Stomach (tissue), 9 donors: ENCODE data around the gene UBE2N. TPM values are rescaled to one million over a fixed set of nuclear protein-coding genes. Genes with fewer than 3 reads are reported as not detected.

Experiments
- DNase-seq, 2 donors: peaks; one replicate each; pipeline versions ENCODE4 v3.0.0 to v3.0.0-alpha.2; 2013 to 2019
- H3K27ac ChIP-seq, 5 donors: fragments of 200-600 bp in 4 of 5; sonication (generic) in 4 of 5; one replicate each; pipeline ENCODE4 v1.5.1; 2013 to 2019; ENCODE audit warnings: mild to moderate bottlenecking in 1 of 5, moderate library complexity in 1 of 5
- H3K27me3 ChIP-seq, 3 donors: fragments of 200-600 bp; sonication (generic); one replicate each; pipeline ENCODE4 v1.5.1; 2017 to 2019; ENCODE audit warnings: mixed run types in 1 of 3
- H3K36me3 ChIP-seq, 4 donors: fragments of 200-600 bp; sonication (generic); 1 replicate in 3 of 4; 2 replicates in 1 of 4; pipeline ENCODE4 v1.5.1; 2016 to 2019
- H3K4me1 ChIP-seq, 4 donors: fragments of 200-600 bp; sonication (generic); one replicate each; pipeline ENCODE4 v1.5.1; 2016 to 2019
- H3K4me3 ChIP-seq, 4 donors: fragments of 200-600 bp; sonication (generic) in 3 of 4; one replicate each; pipeline ENCODE4 v1.5.1; 2016 to 2019; ENCODE audit warnings: mild to moderate bottlenecking in 1 of 4
- H3K9me3 ChIP-seq, 4 donors: fragments of 200-600 bp; sonication (generic); one replicate each; pipeline ENCODE4 v1.5.1; 2016 to 2019
- EP300 ChIP-seq: sonication (generic); formaldehyde crosslinking; IDR thresholded peaks from one replicate; pipeline ENCODE4 v1.6.1; 2017; ENCODE audit warnings: antibody characterized with exemption
- POLR2A ChIP-seq, 4 donors: fragments of 450-650 bp; IDR thresholded peaks; one replicate each; pipeline ENCODE4 v1.6.1; 2016; ENCODE audit warnings: antibody characterized with exemption in 4 of 4, control low read depth in 2 of 4, mild to moderate bottlenecking in 1 of 4, moderate library complexity in 1 of 4
- POLR2AphosphoS5 ChIP-seq, 3 donors: sonication (generic); formaldehyde crosslinking; IDR thresholded peaks; one replicate each; pipeline ENCODE4 v1.6.1; 2016; ENCODE audit warnings: antibody characterized with exemption in 3 of 3
- WGBS, 5 donors: extraction: QIAGEN DNeasy Blood & Tissue Kit in 3 of 5; methylation state at CpG; one replicate each; pipeline versions ENCODE4 v1.1.5 to v1.1.7; 2013 to 2018; 5-methylcytosine and 5-hydroxymethylcytosine counted together
- intact Hi-C: fragments of 100-400 bp; cut with DNase I; formaldehyde crosslinking; loops from one replicate; pipeline ENCODE4 v1.15.1; 2023; ENCODE audit warnings: low total_unique reads
- polyA plus RNA-seq, 3 donors: library from polyadenylated mRNA; stranded (reverse); fragments of 200-250 nt; gene quantifications; one replicate each; pipeline ENCODE4 v1.2.3, GENCODE V29; 2013
- total RNA-seq, 5 donors: library from RNA; depleted of rRNA; stranded (reverse); fragments of >200 nt; gene quantifications; one replicate each; pipeline versions ENCODE4 v1.1.0 to v1.2.3, GENCODE V29; 2014 to 2016
- TF ChIP-seq, protein P1 (sequence below), 7 experiments: fragments of 450-650 bp in 4 of 7; fragments of 200-600 bp in 3 of 7; sonication (generic) in 3 of 7; IDR thresholded peaks; one replicate each; pipeline ENCODE4 v1.5.1; 2016 to 2019; ENCODE audit warnings: antibody characterized with exemption in 7 of 7, control low read depth in 2 of 7, mild to moderate bottlenecking in 1 of 7
- donor health status: healthy with polysubstance abuse.
- donor health status: Bipolar disorder and iron deficiency.
- donor health status: healthy.

UBE2N gene
- total and polyA plus RNA-seq, 8 donors: 6.1 to 65.7 (median 33.9) TPM

DNA sequence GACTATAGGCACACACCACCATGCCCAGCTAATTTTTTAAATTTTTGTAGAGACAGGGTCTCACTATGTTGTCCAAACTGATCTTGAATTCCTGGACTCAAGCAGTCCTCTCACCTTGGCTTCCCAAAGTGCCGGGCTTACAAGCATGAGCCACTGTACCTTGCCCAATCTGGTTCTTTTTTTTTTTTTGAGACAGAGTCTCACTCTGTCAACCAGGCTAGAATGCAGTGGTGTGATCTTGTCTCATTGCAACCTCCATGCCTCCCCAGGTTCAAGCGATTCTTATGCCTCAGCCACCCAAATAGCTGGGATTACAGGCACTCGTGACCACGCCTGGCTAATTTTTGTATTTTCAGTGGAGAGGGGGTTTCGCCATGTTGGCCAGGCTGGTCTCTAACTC, 41.0 kb upstream of the UBE2N start:
- H3K27ac ChIP-seq: no peak overlapping the region
- H3K4me3 ChIP-seq: no peak overlapping the region
- 93 to 99% (median 97%) methylated on average over 5 of the region's 5 CpGs for WGBS, 5 donors
- no peak for DNase-seq
- H3K9me3 ChIP-seq: no peaks in the 10 kb centered on the region
- TF ChIP-seq EP300 (no peak), POLR2AphosphoS5 (IDR thresholded peaks at IDR 0.05) (no peak), POLR2A (IDR thresholded peaks at IDR 0.05) (no peak)
- TF ChIP-seq, protein P1, sequence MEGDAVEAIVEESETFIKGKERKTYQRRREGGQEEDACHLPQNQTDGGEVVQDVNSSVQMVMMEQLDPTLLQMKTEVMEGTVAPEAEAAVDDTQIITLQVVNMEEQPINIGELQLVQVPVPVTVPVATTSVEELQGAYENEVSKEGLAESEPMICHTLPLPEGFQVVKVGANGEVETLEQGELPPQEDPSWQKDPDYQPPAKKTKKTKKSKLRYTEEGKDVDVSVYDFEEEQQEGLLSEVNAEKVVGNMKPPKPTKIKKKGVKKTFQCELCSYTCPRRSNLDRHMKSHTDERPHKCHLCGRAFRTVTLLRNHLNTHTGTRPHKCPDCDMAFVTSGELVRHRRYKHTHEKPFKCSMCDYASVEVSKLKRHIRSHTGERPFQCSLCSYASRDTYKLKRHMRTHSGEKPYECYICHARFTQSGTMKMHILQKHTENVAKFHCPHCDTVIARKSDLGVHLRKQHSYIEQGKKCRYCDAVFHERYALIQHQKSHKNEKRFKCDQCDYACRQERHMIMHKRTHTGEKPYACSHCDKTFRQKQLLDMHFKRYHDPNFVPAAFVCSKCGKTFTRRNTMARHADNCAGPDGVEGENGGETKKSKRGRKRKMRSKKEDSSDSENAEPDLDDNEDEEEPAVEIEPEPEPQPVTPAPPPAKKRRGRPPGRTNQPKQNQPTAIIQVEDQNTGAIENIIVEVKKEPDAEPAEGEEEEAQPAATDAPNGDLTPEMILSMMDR (IDR thresholded peaks at IDR 0.05): no peak
- no peaks in the 10 kb centered on the region for H3K27me3 ChIP-seq
- H3K36me3 ChIP-seq: peaks cover 38 to 96% (median 94%) of the 10 kb centered on the region in 4 donors
- H3K4me1 ChIP-seq: peaks cover 0 to 9% (median 4%) of the 10 kb centered on the region in 4 donors
- intact Hi-C loops: no loop called here

DNA sequence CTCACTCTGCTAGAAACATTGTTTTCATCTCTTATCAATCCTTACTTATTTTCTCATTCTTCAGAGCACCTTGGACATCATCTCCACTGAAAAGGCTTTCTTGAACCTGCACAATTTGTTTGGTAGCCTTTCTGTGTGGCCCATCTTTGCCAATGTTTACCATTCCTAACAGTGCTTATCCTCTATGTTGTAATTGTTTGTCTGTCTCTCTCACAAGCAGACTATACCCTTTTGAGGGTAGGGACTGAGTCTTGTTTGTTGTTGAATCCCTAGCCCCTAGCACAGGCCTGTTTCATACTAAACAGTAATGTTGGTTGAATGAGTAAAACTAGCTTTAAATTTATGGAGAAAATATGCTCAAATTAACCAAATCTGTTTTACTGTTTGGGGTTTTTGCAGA, 34.8 kb upstream of the UBE2N start:
- intact Hi-C loops: no loop called here
- H3K27ac ChIP-seq: no peak overlapping the region

DNA sequence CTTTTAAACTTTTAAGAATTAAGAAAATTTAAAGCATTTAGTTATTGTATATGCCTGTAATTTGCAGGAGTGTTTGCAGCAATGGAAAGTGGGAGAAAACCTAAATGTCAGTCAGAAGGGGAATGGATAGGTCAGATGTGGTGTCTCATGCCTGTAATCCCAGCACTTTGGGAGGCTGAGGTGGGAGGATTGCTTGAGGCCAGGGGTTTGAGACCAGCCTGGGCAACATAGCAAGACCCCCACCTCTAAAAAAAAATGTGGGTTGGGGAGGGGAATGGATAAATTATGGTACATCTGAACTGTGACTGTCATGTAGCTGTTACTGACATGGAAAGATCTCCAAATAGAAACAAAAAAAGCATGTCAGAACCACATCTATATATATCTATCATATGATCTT, 27.6 kb upstream of the UBE2N start:
- Histone ChIP-seq H3K36me3 (peaks cover 12 to 40% (median 29%) of the 10 kb centered on the region in 4 donors), H3K4me3 (no peak overlapping the region), H3K27ac (no peak overlapping the region), H3K27me3 (no peaks in the 10 kb centered on the region), H3K4me1 (peaks cover 14 to 38% (median 27%) of the 10 kb centered on the region in 4 donors), H3K9me3 (no peaks in the 10 kb centered on the region)
- intact Hi-C loops: no loop called here
- TF ChIP-seq EP300 (no peak), POLR2AphosphoS5 (IDR thresholded peaks at IDR 0.05) (no peak), POLR2A (IDR thresholded peaks at IDR 0.05) (no peak)
- TF ChIP-seq, protein P1 (IDR thresholded peaks at IDR 0.05): no peak
- DNase-seq: no peak

More for the DNA sequence above, 34.8 kb upstream of the UBE2N start:
- H3K27me3 ChIP-seq: no peaks in the 10 kb centered on the region
- peaks cover 0 to 8% (median 0%) of the 10 kb centered on the region in 4 donors for H3K4me1 ChIP-seq
- H3K9me3 ChIP-seq: no peaks in the 10 kb centered on the region
- no peak overlapping the region for H3K4me3 ChIP-seq
- no peak for TF ChIP-seq POLR2A (IDR thresholded peaks at IDR 0.05)
- TF ChIP-seq EP300: no peak
- no peak for TF ChIP-seq POLR2AphosphoS5 (IDR thresholded peaks at IDR 0.05)
- TF ChIP-seq, protein P1 (IDR thresholded peaks at IDR 0.05): no peak
- DNase-seq: no peak
- peaks cover 33 to 90% (median 86%) of the 10 kb centered on the region in 4 donors for H3K36me3 ChIP-seq

DNA sequence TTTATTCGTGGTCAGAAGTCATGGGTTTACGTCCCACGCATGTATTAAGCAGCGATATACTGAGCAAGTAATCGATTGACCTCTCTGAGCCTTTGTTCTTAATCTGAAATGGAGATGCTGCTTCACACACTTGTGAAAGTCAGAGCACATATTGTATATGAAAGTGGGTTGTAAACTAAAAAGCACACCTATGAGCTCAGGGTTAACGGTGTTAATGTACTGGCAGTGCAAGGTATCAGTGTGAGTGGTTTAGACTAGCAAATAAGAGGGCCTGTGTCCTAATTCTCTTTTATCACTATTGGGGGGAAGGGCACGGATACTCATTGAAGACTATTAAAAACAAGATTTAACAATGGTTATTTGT, 26.2 kb upstream of the UBE2N start:
- Histone ChIP-seq H3K4me3 (peak overlapping the region; percentile 56 to 79 (median 63)), H3K9me3 (no peaks in the 10 kb centered on the region), H3K36me3 (peaks cover 0 to 26% (median 16%) of the 10 kb centered on the region in 4 donors), H3K27ac (peak overlapping the region; percentile 79 to 96 (median 92)), H3K27me3 (no peaks in the 10 kb centered on the region), H3K4me1 (peaks cover 14 to 38% (median 27%) of the 10 kb centered on the region in 4 donors)
- 3 to 6% (median 4%) methylated on average over 7 of the region's 7 CpGs for WGBS, 5 donors
- intact Hi-C loops: no loop called here
- TF ChIP-seq, protein P1 (IDR thresholded peaks at IDR 0.05): no peak
- TF ChIP-seq EP300 (no peak), POLR2AphosphoS5 (IDR thresholded peaks at IDR 0.05) (no peak), POLR2A (IDR thresholded peaks at IDR 0.05) (no peak)
- DNase-seq: no peak
